A549 (cell line): ENCODE results near the gene C1orf105.

ENCODE experiments used
- EP300 ChIP-seq, 2 experiments: fragments of >200 bp; sonication (Bioruptor Twin); formaldehyde crosslinking; IDR thresholded peaks; 2 replicates in 1 of 2; 3 replicates in 1 of 2; pipeline ENCODE4 v1.6.1; 2016 to 2017
- ESRRA ChIP-seq: fragments of 150-350 bp; IDR thresholded peaks from 2 replicates; pipeline ENCODE4 v1.6.1; 2014; ENCODE audit warnings: mild to moderate bottlenecking, low read length, borderline replicate concordance
- MYC ChIP-seq: IDR thresholded peaks from 2 replicates; pipeline ENCODE4 v1.6.1; 2012; ENCODE audit warnings: mild to moderate bottlenecking, inconsistent platforms, low read length, improper control_type of control experiment, borderline replicate concordance
- NFE2L2 ChIP-seq: fragments of 150-350 bp; conservative IDR thresholded peaks from 2 replicates; pipeline ENCODE4 v1.6.1; 2014; ENCODE audit warnings: low read length
- NPAS2 ChIP-seq: fragments of 250-450 bp; sonication (Bioruptor Pico); IDR thresholded peaks from 2 replicates; pipeline ENCODE4 v1.8.0; 2022; ENCODE audit warnings: mild to moderate bottlenecking, moderate library complexity, borderline replicate concordance
- NR3C1 ChIP-seq: fragments of >200 bp; sonication (Bioruptor Twin); formaldehyde crosslinking; IDR thresholded peaks from 3 replicates; pipeline ENCODE4 v1.6.1; 2017
- POLR2A ChIP-seq: IDR thresholded peaks from 2 replicates; pipeline ENCODE4 v1.6.1; 2012; ENCODE audit warnings: mild to moderate bottlenecking, low read length
- RFX5 ChIP-seq: fragments of 450-650 bp; IDR thresholded peaks from 2 replicates; pipeline ENCODE4 v1.7.1; 2014; ENCODE audit warnings: antibody characterized with exemption, mild to moderate bottlenecking, moderate library complexity
- SMC3 ChIP-seq: fragments of >200 bp; sonication (Bioruptor Twin); formaldehyde crosslinking; IDR thresholded peaks from 3 replicates; pipeline ENCODE4 v1.6.1; 2018; ENCODE audit warnings: inconsistent platforms
- TF ChIP-seq, protein P1 (sequence below): fragments of >200 bp; sonication (Bioruptor Twin); formaldehyde crosslinking; IDR thresholded peaks from 3 replicates; pipeline ENCODE4 v1.5.1; 2016
- TF ChIP-seq, protein P2 (sequence below): IDR thresholded peaks from 2 replicates; pipeline ENCODE4 v1.6.1; 2012
- TF ChIP-seq, protein P3 (sequence below): fragments of 450-650 bp; IDR thresholded peaks from 2 replicates; pipeline ENCODE4 v1.6.1; 2014; ENCODE audit warnings: antibody characterized with exemption

DNA sequence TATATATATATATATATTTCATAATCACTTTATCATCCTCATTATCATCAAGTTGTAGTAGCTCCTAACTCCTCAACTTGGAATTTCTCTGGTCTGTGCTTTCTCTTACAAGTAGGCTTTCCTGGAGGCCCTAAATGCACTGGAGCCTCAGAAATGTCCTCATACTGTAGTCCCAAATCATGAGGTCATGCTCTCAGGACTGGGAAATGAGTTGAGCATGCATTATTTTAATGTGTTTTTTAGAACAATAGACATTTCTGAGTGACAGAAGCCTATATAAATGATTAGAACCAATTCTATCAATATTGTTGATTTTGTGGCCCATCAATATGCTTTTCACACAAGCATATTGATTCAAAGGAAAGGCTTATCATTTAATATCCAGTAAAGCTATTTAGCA is 42.9 kb upstream of the C1orf105 start:
- TF ChIP-seq EP300 (IDR thresholded peaks at IDR 0.05) = no peak
- TF ChIP-seq, protein P1, sequence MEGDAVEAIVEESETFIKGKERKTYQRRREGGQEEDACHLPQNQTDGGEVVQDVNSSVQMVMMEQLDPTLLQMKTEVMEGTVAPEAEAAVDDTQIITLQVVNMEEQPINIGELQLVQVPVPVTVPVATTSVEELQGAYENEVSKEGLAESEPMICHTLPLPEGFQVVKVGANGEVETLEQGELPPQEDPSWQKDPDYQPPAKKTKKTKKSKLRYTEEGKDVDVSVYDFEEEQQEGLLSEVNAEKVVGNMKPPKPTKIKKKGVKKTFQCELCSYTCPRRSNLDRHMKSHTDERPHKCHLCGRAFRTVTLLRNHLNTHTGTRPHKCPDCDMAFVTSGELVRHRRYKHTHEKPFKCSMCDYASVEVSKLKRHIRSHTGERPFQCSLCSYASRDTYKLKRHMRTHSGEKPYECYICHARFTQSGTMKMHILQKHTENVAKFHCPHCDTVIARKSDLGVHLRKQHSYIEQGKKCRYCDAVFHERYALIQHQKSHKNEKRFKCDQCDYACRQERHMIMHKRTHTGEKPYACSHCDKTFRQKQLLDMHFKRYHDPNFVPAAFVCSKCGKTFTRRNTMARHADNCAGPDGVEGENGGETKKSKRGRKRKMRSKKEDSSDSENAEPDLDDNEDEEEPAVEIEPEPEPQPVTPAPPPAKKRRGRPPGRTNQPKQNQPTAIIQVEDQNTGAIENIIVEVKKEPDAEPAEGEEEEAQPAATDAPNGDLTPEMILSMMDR = no peak
- no peak for TF ChIP-seq POLR2A
- no peak for TF ChIP-seq NR3C1
- no peak for TF ChIP-seq MYC
- no peak for TF ChIP-seq SMC3
- no peak for TF ChIP-seq RFX5
- no peak for TF ChIP-seq NFE2L2
- TF ChIP-seq, protein P2, sequence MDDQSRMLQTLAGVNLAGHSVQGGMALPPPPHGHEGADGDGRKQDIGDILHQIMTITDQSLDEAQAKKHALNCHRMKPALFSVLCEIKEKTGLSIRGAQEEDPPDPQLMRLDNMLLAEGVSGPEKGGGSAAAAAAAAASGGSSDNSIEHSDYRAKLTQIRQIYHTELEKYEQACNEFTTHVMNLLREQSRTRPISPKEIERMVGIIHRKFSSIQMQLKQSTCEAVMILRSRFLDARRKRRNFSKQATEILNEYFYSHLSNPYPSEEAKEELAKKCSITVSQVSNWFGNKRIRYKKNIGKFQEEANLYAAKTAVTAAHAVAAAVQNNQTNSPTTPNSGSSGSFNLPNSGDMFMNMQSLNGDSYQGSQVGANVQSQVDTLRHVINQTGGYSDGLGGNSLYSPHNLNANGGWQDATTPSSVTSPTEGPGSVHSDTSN = no peak
- TF ChIP-seq NPAS2 = no peak
- TF ChIP-seq, protein P3, sequence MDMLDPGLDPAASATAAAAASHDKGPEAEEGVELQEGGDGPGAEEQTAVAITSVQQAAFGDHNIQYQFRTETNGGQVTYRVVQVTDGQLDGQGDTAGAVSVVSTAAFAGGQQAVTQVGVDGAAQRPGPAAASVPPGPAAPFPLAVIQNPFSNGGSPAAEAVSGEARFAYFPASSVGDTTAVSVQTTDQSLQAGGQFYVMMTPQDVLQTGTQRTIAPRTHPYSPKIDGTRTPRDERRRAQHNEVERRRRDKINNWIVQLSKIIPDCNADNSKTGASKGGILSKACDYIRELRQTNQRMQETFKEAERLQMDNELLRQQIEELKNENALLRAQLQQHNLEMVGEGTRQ = no peak
- no peak for TF ChIP-seq ESRRA
